Karpas-422 (cell line): ENCODE data around the gene CMTM8. TPM values are rescaled to one million over a fixed set of nuclear protein-coding genes. Genes with fewer than 3 reads are reported as not detected.

Source experiments
- DNase-seq: peaks from one replicate; pipeline ENCODE4 v3.0.0-alpha.2; 2015
- H2AFZ ChIP-seq: fragments of 200-600 bp; sonication (generic); 2 replicates; pipeline ENCODE4 v1.6.1; 2014; ENCODE audit warnings: antibody characterized with exemption, low read length, mixed read lengths
- H3K27ac ChIP-seq: fragments of 200-600 bp; sonication (generic); 2 replicates; pipeline ENCODE4 v1.5.1; 2014; ENCODE audit warnings: mild to moderate bottlenecking, low read length, moderate library complexity
- H3K27me3 ChIP-seq: fragments of 200-600 bp; sonication (generic); 2 replicates; pipeline ENCODE4 v1.6.1; 2014; ENCODE audit warnings: low read length, mixed read lengths
- H3K36me3 ChIP-seq: fragments of 200-600 bp; sonication (generic); 2 replicates; pipeline ENCODE4 v1.6.1; 2014; ENCODE audit warnings: low read length, mixed read lengths; ENCODE audit not compliant: insufficient read depth
- H3K4me1 ChIP-seq: fragments of 200-600 bp; sonication (generic); 2 replicates; pipeline ENCODE4 v1.6.1; 2014; ENCODE audit warnings: mild to moderate bottlenecking, low read length, mixed read lengths
- H3K4me2 ChIP-seq: fragments of 200-600 bp; sonication (generic); 2 replicates; pipeline ENCODE4 v1.6.1; 2014; ENCODE audit warnings: low read length, low read depth, mild to moderate bottlenecking; ENCODE audit not compliant: poor library complexity, severe bottlenecking
- H3K4me3 ChIP-seq: fragments of 200-600 bp; sonication (generic); 2 replicates; pipeline ENCODE4 v1.5.1; 2014; ENCODE audit warnings: mild to moderate bottlenecking, antibody characterized with exemption, low read length, mixed read lengths
- H3K79me2 ChIP-seq: fragments of 200-600 bp; sonication (generic); 2 replicates; pipeline ENCODE4 v1.6.1; 2014; ENCODE audit warnings: mild to moderate bottlenecking, low read length, mixed read lengths
- H3K9ac ChIP-seq: fragments of 200-600 bp; sonication (generic); 2 replicates; pipeline ENCODE4 v1.6.0; 2014; ENCODE audit warnings: low read length
- H3K9me2 ChIP-seq: fragments of 200-600 bp; sonication (generic), shearing (Covaris generic); replicated peaks from 2 replicates; pipeline ENCODE4 v1.6.0; 2014; ENCODE audit warnings: mild to moderate bottlenecking, low read length, moderate library complexity; ENCODE audit not compliant: insufficient read depth
- H3K9me3 ChIP-seq: fragments of 300-700, 200-600 bp; sonication (generic); 2 replicates; pipeline ENCODE4 v1.6.1; 2014; ENCODE audit warnings: low read length, mixed read lengths
- H4K20me1 ChIP-seq: fragments of 200-600 bp; sonication (generic); 2 replicates; pipeline ENCODE4 v1.6.1; 2014; ENCODE audit warnings: mild to moderate bottlenecking, antibody characterized with exemption, low read length, low read depth; ENCODE audit not compliant: insufficient read depth
- total RNA-seq: library from RNA; depleted of rRNA; stranded (reverse); fragments of >200 nt; shearing (Covaris generic); gene quantifications from 2 replicates; pipeline ENCODE4 v1.2.3, GENCODE V29; 2014; ENCODE audit warnings: low replicate concordance

CMTM8 gene
- total RNA-seq, 1 experiment from 2014 or later: 0.19 TPM

DNA sequence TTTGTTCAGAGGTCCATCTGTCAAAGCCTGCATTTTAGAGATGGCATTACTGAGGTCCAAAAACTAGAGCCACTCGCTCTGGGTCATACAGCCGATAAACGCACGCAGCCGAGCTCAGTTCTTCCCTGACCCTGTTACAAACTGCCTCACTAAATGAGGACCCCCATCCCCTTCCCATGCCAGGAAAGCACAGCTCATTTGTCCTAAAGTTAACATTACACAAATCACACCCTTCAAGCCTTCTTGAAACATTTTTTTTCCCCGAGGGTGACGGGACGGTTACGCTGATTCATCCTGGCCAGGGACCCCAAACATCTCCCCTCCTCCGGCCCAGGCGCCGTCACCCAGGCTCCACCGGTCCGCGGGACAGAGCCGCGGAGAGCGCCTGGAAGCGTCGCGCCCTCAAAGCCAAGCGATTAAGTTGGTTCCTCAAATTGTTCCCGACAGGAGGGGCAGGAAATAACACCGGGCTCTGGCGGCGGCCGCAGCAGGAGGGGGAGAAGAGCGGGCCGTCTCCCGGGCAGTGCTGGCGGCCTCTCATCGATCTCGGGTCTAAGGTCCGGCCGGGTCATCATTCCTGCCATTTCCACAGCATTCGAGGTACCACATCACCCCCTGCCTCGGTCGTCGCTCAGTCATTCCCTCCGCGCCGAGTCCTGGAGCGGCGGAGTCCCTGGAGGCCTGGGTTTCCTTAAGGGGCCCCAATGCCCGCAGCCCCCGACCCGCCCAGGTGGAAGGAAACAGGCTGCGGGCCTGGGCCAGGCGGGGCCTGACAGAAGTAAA, 619 bp upstream of the CMTM8 start:
- no peak overlapping the region for H2AFZ ChIP-seq
- H3K4me1 ChIP-seq: peaks cover 11% of the 10 kb centered on the region
- no peaks in the 10 kb centered on the region for H4K20me1 ChIP-seq
- no peak overlapping the region for H3K9ac ChIP-seq
- peak overlapping the region; percentile 79 for H3K4me3 ChIP-seq
- no peak for DNase-seq
- no peak overlapping the region for H3K27ac ChIP-seq
- H3K27me3 ChIP-seq: no peaks in the 10 kb centered on the region
- no peaks in the 10 kb centered on the region for H3K9me2 ChIP-seq
- H3K79me2 ChIP-seq: no peaks in the 10 kb centered on the region
- no peaks in the 10 kb centered on the region for H3K36me3 ChIP-seq
- no peaks in the 10 kb centered on the region; the same call in 1 of the 2 replicates for H3K9me3 ChIP-seq
- H3K4me2 ChIP-seq: peak overlapping the region; percentile 90

DNA sequence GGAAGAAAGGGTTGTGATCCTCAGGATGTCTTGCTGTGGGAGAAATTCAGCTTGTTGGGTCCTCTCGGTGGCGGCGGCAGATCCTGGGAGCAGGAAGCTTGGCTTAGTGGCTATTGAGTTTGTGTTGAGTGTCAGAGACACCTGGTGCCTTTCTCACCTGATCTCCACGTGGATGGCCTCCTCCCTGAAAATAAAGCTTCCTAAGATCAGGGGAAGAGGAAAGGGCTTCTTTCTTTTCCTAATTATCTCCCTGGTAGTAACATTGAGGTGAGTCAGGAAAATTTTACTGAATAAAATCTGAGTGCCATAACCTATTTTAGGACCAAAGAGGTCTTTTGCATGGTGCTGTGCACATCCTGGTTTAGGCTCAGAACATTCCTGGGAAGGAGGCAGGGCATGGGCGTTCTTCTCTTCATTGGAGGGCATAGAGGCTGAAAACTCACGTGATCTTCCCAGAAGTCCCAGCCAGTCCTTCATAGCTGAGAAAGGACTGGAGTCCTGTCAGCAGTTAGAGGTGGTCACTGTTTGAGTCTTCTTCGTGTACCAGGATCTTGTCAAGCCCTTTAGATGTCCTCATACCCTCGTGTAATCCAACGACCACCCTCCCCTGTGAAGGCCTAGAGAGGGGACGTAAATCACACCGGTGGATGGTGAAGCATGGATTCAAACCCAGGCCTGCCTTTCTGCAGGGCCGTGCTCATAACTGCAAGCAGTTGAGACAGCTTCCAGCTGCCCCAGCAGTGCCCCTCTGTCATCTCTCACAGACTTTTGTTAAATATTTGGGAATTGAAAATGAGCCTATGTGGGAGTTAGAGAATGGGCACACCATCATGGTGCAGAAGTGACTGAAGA, 1.1 kb downstream of the CMTM8 start:
- no peaks in the 10 kb centered on the region; the same call in 1 of the 2 replicates for H3K9me3 ChIP-seq
- no peaks in the 10 kb centered on the region for H4K20me1 ChIP-seq
- peak overlapping the region; percentile 69 for H3K9ac ChIP-seq
- H3K9me2 ChIP-seq: no peaks in the 10 kb centered on the region
- no peaks in the 10 kb centered on the region for H3K36me3 ChIP-seq
- peak overlapping the region; percentile 79 for H3K4me3 ChIP-seq
- DNase-seq: no peak
- no peaks in the 10 kb centered on the region for H3K79me2 ChIP-seq
- H3K4me1 ChIP-seq: peaks cover 11% of the 10 kb centered on the region
- peak overlapping the region; percentile 90 for H3K4me2 ChIP-seq
- H3K27ac ChIP-seq: no peak overlapping the region
- H2AFZ ChIP-seq: peak overlapping the region; percentile 72
- no peaks in the 10 kb centered on the region for H3K27me3 ChIP-seq

DNA sequence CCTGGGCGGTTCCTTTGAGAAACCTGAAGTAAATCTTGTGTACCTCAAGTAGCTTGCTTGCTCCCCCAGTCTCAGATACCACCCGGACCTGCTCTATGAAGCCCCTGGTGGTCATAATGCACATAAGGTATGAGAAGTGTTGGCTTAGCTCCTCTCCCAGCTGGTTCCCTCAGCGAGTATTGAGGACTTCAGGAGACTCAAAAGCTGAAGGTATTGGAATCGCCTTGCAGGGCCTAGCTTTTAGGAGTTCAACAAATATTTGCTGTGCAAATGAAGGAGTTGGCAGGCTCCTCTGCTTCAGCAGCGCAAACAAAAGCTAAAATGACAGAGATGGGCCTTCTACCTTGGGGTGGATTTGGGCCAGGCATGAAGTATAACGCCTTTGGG, 1.7 kb downstream of the CMTM8 start:
- H3K4me2 ChIP-seq: no peak overlapping the region
- no peak overlapping the region for H2AFZ ChIP-seq
- H3K79me2 ChIP-seq: no peaks in the 10 kb centered on the region
- no peaks in the 10 kb centered on the region for H3K36me3 ChIP-seq
- H3K4me1 ChIP-seq: peaks cover 11% of the 10 kb centered on the region
- H4K20me1 ChIP-seq: no peaks in the 10 kb centered on the region
- no peaks in the 10 kb centered on the region for H3K9me2 ChIP-seq
- no peaks in the 10 kb centered on the region for H3K27me3 ChIP-seq
- peak; percentile 82 for DNase-seq
- no peak overlapping the region for H3K27ac ChIP-seq
- no peak overlapping the region for H3K4me3 ChIP-seq
- no peaks in the 10 kb centered on the region; the same call in 1 of the 2 replicates for H3K9me3 ChIP-seq
- no peak overlapping the region for H3K9ac ChIP-seq

DNA sequence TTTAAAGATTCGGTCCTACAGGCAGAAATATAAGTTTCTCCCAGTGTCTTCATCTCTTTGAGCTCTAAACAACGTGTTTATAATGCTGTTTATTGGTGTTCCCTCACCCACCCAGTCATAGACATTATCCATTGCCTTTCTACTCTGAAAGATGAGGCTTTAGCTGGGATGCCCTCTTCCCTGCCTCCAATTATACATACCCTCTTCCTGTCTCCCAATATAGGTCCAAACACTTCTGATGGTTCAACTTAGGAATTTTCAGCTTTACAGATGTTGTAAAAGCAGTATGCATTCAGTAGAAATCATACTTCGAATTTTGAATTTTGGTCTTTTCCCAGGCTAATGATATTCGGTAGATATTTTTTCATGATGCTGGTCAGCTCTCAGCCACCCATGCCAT, 2.6 kb downstream of the CMTM8 start:
- no peaks in the 10 kb centered on the region for H3K9me2 ChIP-seq
- H3K79me2 ChIP-seq: no peaks in the 10 kb centered on the region
- no peak overlapping the region for H3K27ac ChIP-seq
- H3K4me2 ChIP-seq: no peak overlapping the region
- no peak overlapping the region for H3K4me3 ChIP-seq
- no peak overlapping the region for H2AFZ ChIP-seq
- no peaks in the 10 kb centered on the region; the same call in 1 of the 2 replicates for H3K9me3 ChIP-seq
- no peaks in the 10 kb centered on the region for H4K20me1 ChIP-seq
- no peaks in the 10 kb centered on the region for H3K27me3 ChIP-seq
- DNase-seq: no peak
- peaks cover 11% of the 10 kb centered on the region for H3K4me1 ChIP-seq
- no peaks in the 10 kb centered on the region for H3K36me3 ChIP-seq
- no peak overlapping the region for H3K9ac ChIP-seq

DNA sequence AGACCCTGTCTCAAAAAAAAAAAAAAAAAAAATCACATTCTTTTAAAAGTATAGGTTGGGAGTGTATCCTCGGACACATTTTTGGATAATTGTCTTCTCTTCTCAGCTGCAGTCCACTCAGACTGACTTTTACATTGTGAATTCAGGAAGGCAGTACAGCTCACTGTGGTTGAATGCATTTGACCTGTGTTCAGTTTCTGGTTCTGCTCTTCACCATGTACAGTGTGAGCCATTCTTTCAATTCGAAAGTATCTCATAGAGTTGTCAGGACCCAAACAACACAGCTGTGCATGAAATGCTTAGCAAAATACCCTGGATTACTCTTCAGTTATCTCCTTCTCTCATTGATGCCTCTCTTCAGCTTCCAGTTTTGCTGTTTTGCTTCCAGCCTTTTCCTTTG, 5.0 kb downstream of the CMTM8 start:
- Histone ChIP-seq H2AFZ (no peak overlapping the region), H4K20me1 (no peaks in the 10 kb centered on the region), H3K27ac (no peak overlapping the region), H3K4me1 (peaks cover 11% of the 10 kb centered on the region), H3K36me3 (no peaks in the 10 kb centered on the region), H3K27me3 (no peaks in the 10 kb centered on the region), H3K9ac (no peak overlapping the region), H3K9me2 (no peaks in the 10 kb centered on the region), H3K4me3 (no peak overlapping the region), H3K79me2 (no peaks in the 10 kb centered on the region), H3K9me3 (no peaks in the 10 kb centered on the region), H3K4me2 (no peak overlapping the region)
- no peak for DNase-seq

DNA sequence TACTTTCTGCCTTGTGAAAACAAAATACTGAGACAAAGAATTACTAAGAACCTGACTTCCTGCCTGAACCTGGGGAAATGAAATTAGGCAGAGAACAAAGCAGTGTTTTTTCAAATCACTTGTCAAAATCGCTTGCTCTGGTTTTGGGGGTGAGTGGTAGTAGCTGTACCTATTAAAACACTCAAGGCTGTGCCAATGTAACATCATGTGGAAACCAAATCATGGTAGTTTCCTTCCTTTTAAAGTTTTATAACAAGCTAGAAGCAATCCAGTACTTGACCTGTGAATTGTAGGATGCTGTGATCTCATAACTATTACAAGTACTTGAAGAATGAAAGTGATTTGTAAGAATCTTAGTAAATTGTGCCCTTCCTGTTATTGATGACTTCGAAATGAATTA, 6.7 kb downstream of the CMTM8 start:
- Histone ChIP-seq H3K36me3 (no peaks in the 10 kb centered on the region), H4K20me1 (no peaks in the 10 kb centered on the region), H3K79me2 (no peaks in the 10 kb centered on the region), H3K4me2 (no peak overlapping the region), H3K4me3 (no peak overlapping the region), H2AFZ (no peak overlapping the region), H3K27me3 (no peaks in the 10 kb centered on the region), H3K9me2 (no peaks in the 10 kb centered on the region), H3K9me3 (no peaks in the 10 kb centered on the region), H3K4me1 (no peaks in the 10 kb centered on the region), H3K9ac (no peak overlapping the region), H3K27ac (no peak overlapping the region)
- DNase-seq: no peak

DNA sequence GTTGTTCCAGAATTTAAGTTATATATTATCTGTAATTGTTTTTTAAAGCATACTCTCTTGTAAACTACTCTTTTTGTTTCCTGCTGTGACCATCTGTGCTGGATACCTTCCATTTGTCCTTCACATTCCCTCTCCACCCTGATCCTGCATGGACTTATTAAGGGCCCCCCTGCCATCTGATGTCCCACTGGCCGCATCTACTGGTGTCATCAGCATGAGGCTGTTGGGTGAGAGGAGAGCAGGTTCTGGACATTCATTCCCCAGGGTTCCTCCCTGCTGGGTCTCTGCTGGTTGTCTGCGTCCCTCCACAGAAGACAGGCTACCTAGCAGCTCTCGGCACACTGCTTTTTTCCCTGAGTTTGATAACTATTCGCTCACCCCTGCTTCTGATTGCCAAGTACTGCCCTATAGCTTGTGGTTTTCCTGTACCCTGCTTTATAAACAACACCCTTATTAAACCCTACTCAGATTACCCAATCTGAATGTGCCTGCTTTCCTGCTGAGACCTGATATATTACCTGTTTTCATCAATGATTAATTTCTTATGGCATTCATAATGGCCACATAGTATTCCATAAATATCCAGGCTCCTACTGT, 7.7 kb downstream of the CMTM8 start:
- Histone ChIP-seq H4K20me1 (no peaks in the 10 kb centered on the region), H3K9me2 (no peaks in the 10 kb centered on the region), H3K79me2 (no peaks in the 10 kb centered on the region), H3K4me1 (no peaks in the 10 kb centered on the region), H3K9me3 (no peaks in the 10 kb centered on the region), H2AFZ (no peak overlapping the region), H3K27ac (no peak overlapping the region), H3K4me2 (no peak overlapping the region), H3K4me3 (no peak overlapping the region), H3K36me3 (no peaks in the 10 kb centered on the region), H3K27me3 (no peaks in the 10 kb centered on the region), H3K9ac (no peak overlapping the region)
- DNase-seq: no peak

DNA sequence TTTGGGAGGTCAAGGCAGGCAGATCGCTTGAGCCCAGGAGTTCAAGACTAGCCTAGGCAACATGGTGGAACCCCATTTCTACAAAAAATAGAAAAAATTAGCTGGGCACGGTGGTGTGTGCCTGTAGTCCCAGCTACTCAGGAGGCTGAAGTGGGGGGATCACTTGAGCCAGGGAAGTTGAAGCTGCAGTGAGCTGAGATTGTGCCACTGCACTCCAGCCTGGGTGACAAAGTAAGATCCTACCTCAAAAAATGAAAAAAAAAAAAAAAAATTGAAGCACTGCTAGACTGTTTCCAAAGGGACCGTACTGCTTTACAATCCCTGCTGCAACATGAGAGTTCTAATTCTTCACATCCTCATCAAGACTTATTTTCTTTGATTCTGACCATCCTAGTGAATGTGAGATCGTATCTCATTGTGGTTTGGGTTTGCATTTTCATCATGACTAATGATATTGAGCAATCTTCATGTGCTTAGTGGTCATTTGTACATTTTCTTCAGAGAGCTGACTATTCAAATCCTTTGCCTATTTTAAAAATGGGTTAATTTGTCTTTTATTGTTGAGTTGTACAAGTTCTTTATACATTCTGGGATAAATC, 10.8 kb downstream of the CMTM8 start:
- Histone ChIP-seq H4K20me1 (no peaks in the 10 kb centered on the region), H3K4me1 (no peaks in the 10 kb centered on the region), H3K9me3 (no peaks in the 10 kb centered on the region), H3K4me2 (no peak overlapping the region), H3K4me3 (no peak overlapping the region), H3K9ac (no peak overlapping the region), H2AFZ (no peak overlapping the region), H3K9me2 (no peaks in the 10 kb centered on the region), H3K79me2 (no peaks in the 10 kb centered on the region), H3K27ac (no peak overlapping the region), H3K36me3 (no peaks in the 10 kb centered on the region), H3K27me3 (no peaks in the 10 kb centered on the region)
- DNase-seq: no peak
